SKM-1 treated with dmso at 0.1 percent for 144 hours (cell line): ENCODE data around the gene ZNF76.
A peak's percentile ranks its signal among the peaks of the same experiment; 100 is the strongest.
"Not testable (repeated sequence)": the region's sequence is repeated elsewhere in the genome, so short reads cannot be mapped to it uniquely, and the experiment has no call there.

Source experiments
- DNase-seq: peaks from one replicate; lab custom pipeline; 2025; ENCODE audit not compliant: unreplicated experiment; lab: John Stamatoyannopoulos, UW

Gene ZNF76

DNA sequence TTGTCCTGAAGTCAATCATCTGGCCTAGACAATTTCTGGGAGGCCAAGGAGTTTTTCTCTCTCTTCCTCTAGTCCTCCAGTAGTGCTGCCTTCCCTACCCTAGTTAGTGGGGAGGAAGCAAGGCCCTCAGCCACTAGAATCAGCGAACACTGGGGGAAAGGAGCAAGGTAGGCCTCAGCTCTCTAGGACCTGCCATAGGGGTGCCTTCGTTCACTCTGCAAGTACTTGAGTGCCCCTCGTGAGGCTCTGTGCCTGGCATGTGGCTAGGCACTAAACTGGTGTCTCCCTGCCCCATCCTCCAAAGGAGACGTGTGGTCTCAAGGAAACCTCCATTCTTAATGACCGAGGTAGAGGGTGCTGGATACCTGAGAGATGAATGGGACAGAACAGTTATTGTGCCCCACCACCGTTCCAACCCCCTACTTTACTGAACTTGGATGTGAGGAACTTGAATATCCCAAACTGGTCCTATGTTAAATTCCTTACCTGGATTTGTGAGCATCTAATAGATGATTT lies 39.1 kb downstream of the ZNF76 start:
- no peak for DNase-seq

- DNase-seq: peak; percentile 95
Measured at GRCh38 chr6:35299674-35300073, 40.1 kb downstream of the ZNF76 start.

DNA sequence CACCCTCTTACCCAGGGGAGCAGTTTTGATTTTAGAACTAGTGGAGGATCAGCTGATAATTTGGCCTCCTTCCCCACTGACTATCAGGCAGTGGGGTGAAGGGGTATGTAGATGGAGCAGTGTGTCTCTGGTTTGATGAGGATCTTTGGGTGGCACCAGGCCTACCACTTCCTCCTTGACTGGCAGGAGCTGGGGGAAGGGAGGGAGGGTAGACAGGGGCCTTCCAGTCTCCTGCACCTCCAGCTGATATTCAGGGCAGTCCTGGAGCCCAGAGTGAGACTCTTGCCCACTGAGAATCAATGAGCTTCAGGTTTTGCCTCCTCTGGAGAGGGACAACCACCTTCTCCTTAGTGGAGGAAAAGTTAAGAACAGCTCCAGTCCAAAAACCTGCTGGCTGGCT lies 41.3 kb downstream of the ZNF76 start:
- no peak for DNase-seq

GRCh38 chr6:35302604-35303241 lies 43.2 kb downstream of the ZNF76 start:
- peak; percentile 81 for DNase-seq

- no peak for DNase-seq
Measured at GRCh38 chr6:35304299-35304698, 44.8 kb downstream of the ZNF76 start.

GRCh38 chr6:35305117-35305516 lies 45.6 kb downstream of the ZNF76 start:
- no peak for DNase-seq

DNA sequence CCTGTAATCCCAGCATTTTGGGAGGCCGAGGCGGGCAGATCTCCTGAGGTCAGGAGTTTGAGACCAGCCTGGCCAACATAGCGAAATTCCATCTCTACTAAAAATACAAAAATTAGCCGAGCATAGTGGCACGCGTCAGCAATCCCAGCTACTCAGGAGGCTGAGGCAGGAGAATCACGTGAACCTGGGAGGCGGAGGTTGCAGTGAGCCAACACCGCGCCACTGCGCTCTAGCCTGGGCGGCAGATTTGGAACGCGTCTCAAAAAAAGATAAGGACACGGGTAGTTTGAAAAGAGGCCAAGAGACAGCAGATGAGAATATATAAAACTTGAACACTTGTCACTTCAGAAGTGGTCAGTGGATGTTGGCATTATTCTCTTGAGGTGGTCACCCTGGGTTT lies 47.6 kb downstream of the ZNF76 start:
- DNase-seq: not testable (repeated sequence)

- DNase-seq: not testable (repeated sequence)
Measured at GRCh38 chr6:35308543-35308942, 49.0 kb downstream of the ZNF76 start.

- DNase-seq: no peak
Measured at GRCh38 chr6:35309611-35310264, 50.2 kb downstream of the ZNF76 start.

- DNase-seq: no peak
Measured at GRCh38 chr6:35310265-35310831, 50.8 kb downstream of the ZNF76 start.

DNA sequence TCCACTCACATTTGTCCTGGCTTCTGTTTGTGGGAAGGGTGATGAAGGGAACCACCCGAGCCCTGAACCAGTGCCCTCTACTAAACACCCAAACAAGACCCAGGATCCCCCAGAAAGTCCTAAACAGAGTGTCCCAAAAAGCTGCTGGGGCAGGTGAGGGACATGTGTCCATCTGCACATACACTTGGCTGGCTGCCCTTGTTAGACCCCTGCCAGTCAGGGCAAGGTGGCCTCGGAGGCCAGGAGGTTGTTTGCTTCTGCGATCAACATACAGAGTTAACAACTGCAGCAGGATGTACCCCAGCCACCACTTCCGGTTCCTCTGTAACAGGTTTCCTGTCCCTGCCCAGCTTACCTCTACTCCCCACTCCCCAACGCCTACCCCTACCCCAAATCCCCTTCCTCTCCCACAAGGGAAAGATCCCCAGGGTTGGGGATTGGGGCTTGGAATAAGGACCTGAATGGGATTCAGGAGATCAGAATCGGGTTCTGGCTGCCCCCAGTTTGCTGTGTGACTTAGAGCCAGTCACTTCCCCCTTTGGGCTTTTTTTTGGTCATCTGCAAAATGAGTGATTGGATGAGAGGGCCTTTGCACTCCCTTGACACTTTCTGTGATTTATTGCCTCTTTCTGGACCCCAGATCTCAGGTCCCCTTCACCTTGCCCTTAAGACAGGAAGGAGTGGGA lies 52.0 kb downstream of the ZNF76 start:
- no peak for DNase-seq

GRCh38 chr6:35312076-35312800 lies 52.7 kb downstream of the ZNF76 start:
- no peak for DNase-seq

GRCh38 chr6:35312807-35313206 lies 53.3 kb downstream of the ZNF76 start:
- no peak for DNase-seq

- DNase-seq: no peak
Measured at GRCh38 chr6:35317483-35318195, 58.1 kb downstream of the ZNF76 start.

- no peak for DNase-seq
Measured at GRCh38 chr6:35318196-35319171, 58.9 kb downstream of the ZNF76 start.

- DNase-seq: no peak
Measured at GRCh38 chr6:35319346-35320030, 60.0 kb downstream of the ZNF76 start.

DNA sequence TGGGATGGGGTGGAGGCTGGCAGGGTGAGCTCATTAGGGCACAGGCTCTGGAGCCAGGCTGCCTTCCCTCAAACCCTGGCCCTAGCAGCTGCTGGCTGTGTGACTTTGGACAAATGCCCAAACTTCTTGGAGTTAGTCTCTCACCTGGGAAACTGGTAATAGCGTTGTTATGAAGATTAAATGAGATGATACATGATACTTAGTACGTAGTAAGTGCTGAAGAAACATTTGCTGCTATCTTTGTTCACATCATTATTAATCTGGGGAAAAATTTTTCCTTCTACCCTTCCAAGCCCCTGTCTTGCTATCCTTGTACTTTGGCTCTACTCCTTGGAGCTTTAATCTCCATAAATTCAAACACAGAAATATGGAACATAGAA lies 60.5 kb downstream of the ZNF76 start:
- DNase-seq: no peak

DNA sequence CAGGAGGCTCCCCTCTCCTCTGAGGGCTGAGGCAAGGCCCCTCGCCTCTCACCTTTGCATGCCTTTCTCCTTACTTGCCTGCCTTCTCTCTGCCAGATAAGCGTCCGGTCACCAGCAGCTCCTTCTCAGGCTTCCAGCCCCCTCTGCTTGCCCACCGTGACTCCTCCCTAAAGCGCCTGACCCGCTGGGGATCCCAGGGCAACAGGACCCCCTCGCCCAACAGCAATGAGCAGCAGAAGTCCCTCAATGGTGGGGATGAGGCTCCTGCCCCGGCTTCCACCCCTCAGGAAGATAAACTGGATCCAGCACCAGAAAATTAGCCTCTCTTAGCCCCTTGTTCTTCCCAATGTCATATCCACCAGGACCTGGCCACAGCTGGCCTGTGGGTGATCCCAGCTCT lies 61.6 kb downstream of the ZNF76 start:
- DNase-seq: no peak
